WTC11 (cell line): ENCODE data around the gene IL23A. TPM values are rescaled to one million over a fixed set of nuclear protein-coding genes. Genes with fewer than 3 reads are reported as not detected.

Experiments
- ATAC-seq: fragments of 200-7000 bp; cut with Tn5 transposase; 2 replicates; pipeline ENCODE4 v1.10.0; 2021; ENCODE audit warnings: mild to moderate bottlenecking, moderate library complexity
- CTCF ChIA-PET: fragments of 300-600 bp; sonication (Branson Sonifier 250); formaldehyde crosslinking; loops from one replicate; lab custom pipeline; 2021; ENCODE audit warnings: antibody characterized with exemption; lab: Charles Lee
- POLR2A ChIA-PET: fragments of 350-600 bp; sonication (Branson Sonifier 250); formaldehyde crosslinking; loops from one replicate; lab custom pipeline; 2021; ENCODE audit warnings: antibody characterized with exemption; lab: Charles Lee
- DNase-seq: peaks from one replicate; pipeline ENCODE4 v3.0.0; 2021; ENCODE audit warnings: low spot score
- H3K27ac Mint-ChIP-seq: 2 replicates; pipeline ENCODE4 v1.8.0; 2021; ENCODE audit warnings: mixed read lengths
- H3K27me3 Mint-ChIP-seq: 2 replicates; pipeline ENCODE4 v1.8.0; 2021; ENCODE audit warnings: low read depth, mild to moderate bottlenecking, moderate library complexity, mixed read lengths
- H3K36me3 Mint-ChIP-seq: 2 replicates; pipeline ENCODE4 v1.8.0; 2021; ENCODE audit warnings: mixed read lengths
- H3K4me1 Mint-ChIP-seq: 2 replicates; pipeline ENCODE4 v1.8.0; 2022; ENCODE audit warnings: mixed read lengths
- H3K4me3 Mint-ChIP-seq: 2 replicates; pipeline ENCODE4 v1.8.0; 2021; ENCODE audit warnings: mild to moderate bottlenecking, moderate library complexity, mixed read lengths
- H3K9me3 Mint-ChIP-seq: 2 replicates; pipeline ENCODE4 v1.8.0; 2021; ENCODE audit warnings: mixed read lengths
- E2F4 ChIP-seq: sonication (generic); formaldehyde crosslinking; IDR thresholded peaks from 2 replicates; pipeline ENCODE4 v1.8.1; 2022; ENCODE audit warnings: low read depth, mild to moderate bottlenecking, moderate library complexity, missing genetic modification reagents, borderline replicate concordance
- ELF4 ChIP-seq: sonication (generic); formaldehyde crosslinking; IDR thresholded peaks from 2 replicates; pipeline ENCODE4 v1.8.1; 2022; ENCODE audit warnings: low read depth, mild to moderate bottlenecking, moderate library complexity, missing genetic modification reagents
- FOXP1 ChIP-seq: sonication (generic); formaldehyde crosslinking; IDR thresholded peaks from 2 replicates; pipeline ENCODE4 v1.8.0; 2022; ENCODE audit warnings: missing genetic modification reagents, mild to moderate bottlenecking, moderate library complexity, borderline replicate concordance
- JUN ChIP-seq: sonication (generic); formaldehyde crosslinking; IDR thresholded peaks from 2 replicates; pipeline ENCODE4 v1.8.0; 2023; ENCODE audit warnings: mild to moderate bottlenecking, missing genetic modification reagents
- MLX ChIP-seq: sonication (generic); formaldehyde crosslinking; IDR thresholded peaks from 2 replicates; pipeline ENCODE4 v1.8.1; 2023; ENCODE audit warnings: mild to moderate bottlenecking, missing genetic modification reagents, moderate library complexity
- MYBL2 ChIP-seq: sonication (generic); formaldehyde crosslinking; IDR thresholded peaks from 2 replicates; pipeline ENCODE4 v1.8.1; 2023; ENCODE audit warnings: mild to moderate bottlenecking, moderate library complexity, missing genetic modification reagents
- NR3C1 ChIP-seq: sonication (generic); formaldehyde crosslinking; conservative IDR thresholded peaks from 2 replicates; pipeline ENCODE4 v1.8.1; 2023; ENCODE audit warnings: low read depth, mild to moderate bottlenecking, missing genetic modification reagents
- SP1 ChIP-seq: sonication (generic); formaldehyde crosslinking; conservative IDR thresholded peaks from 2 replicates; pipeline ENCODE4 v1.8.1; 2022; ENCODE audit warnings: missing genetic modification reagents
- STAT6 ChIP-seq: sonication (generic); formaldehyde crosslinking; conservative IDR thresholded peaks from 2 replicates; pipeline ENCODE4 v1.8.1; 2023; ENCODE audit warnings: mild to moderate bottlenecking, low read depth, missing genetic modification reagents, moderate library complexity
- USF1 ChIP-seq: sonication (generic); formaldehyde crosslinking; IDR thresholded peaks from 2 replicates; pipeline ENCODE4 v1.8.0; 2022; ENCODE audit warnings: mild to moderate bottlenecking, missing genetic modification reagents
- USF2 ChIP-seq: sonication (generic); formaldehyde crosslinking; IDR thresholded peaks from 2 replicates; pipeline ENCODE4 v1.8.1; 2023; ENCODE audit warnings: mild to moderate bottlenecking, missing genetic modification reagents, moderate library complexity
- ZBTB43 ChIP-seq: sonication (generic); formaldehyde crosslinking; IDR thresholded peaks from 2 replicates; pipeline ENCODE4 v1.8.1; 2023; ENCODE audit warnings: mild to moderate bottlenecking, missing genetic modification reagents
- ZNF425 ChIP-seq: fragments of 250-450 bp; sonication (Bioruptor Pico); conservative IDR thresholded peaks from 2 replicates; pipeline ENCODE4 v1.9.0; 2021; ENCODE audit warnings: mild to moderate bottlenecking
- total RNA-seq: library from RNA; stranded (reverse); gene quantifications from 3 replicates; pipeline ENCODE4 v1.2.3, GENCODE V29; 2021

The IL23A gene
- total RNA-seq, 1 experiment from 2014 or later, result 2.9 TPM

- CTCF ChIA-PET, result interaction anchor here (0.8 to 1.3 kb wide), 3 partner anchors 32 to 110 kb away, joined by 3 to 6 read pairs (median 3); partner anchors contain the start of genes COQ10A and SMARCC2
- Mint-ChIP-seq H3K36me3 (peaks cover 14% of the 10 kb centered on the region), H3K9me3 (no peaks in the 10 kb centered on the region), H3K27me3 (no peaks in the 10 kb centered on the region), H3K27ac (peak overlapping the region; percentile 70; the same call in 1 of the 2 replicates), H3K4me3 (peak overlapping the region; percentile 92), H3K4me1 (peaks cover 26% of the 10 kb centered on the region)
- ATAC-seq (no peak), DNase-seq (no peak)
- TF ChIP-seq FOXP1 (no peak), MLX (CRISPR knock-in tag) (no peak), ZNF425 (CRISPR knock-in tag) (no peak), STAT6 (no peak), USF2 (CRISPR knock-in tag) (peak; percentile 74), MYBL2 (CRISPR knock-in tag) (no peak), SP1 (CRISPR knock-in tag) (no peak), NR3C1 (CRISPR knock-in tag) (no peak), USF1 (CRISPR knock-in tag) (peak; percentile 57; the same call in 1 of the 2 replicates), JUN (CRISPR knock-in tag) (no peak), ZBTB43 (CRISPR knock-in tag) (no peak), ELF4 (CRISPR knock-in tag) (no peak), E2F4 (no peak)
- POLR2A ChIA-PET, result interaction anchor here (0.9 to 2.3 kb wide), 3 partner anchors 34 to 77 kb away, joined by 3 to 6 read pairs (median 5); partner anchors contain the start of genes RNF41 and STAT2
Measured at GRCh38 chr12:56299308-56299852, 39.3 kb upstream of the IL23A start.
